Peyer's patch (tissue), 4 donors: ENCODE results near the gene BDH2.

Experiments used
- CTCF ChIP-seq, 6 experiments: fragments of 450-650 bp in 4 of 6; fragments of 200-600 bp in 2 of 6; sonication (generic) in 1 of 6; IDR thresholded peaks; one replicate each; pipeline ENCODE4 v1.5.1; 2017 to 2019; ENCODE audit warnings: antibody characterized with exemption in 6 of 6, mild to moderate bottlenecking in 3 of 6, moderate library complexity in 1 of 6
- POLR2A ChIP-seq, 2 donors: fragments of 450-650 bp; IDR thresholded peaks; one replicate each; pipeline ENCODE4 v1.5.1; 2017; ENCODE audit warnings: antibody characterized with exemption in 2 of 2, mild to moderate bottlenecking in 2 of 2, moderate library complexity in 2 of 2

GRCh38 chr4:103118166-103118565 is 18.5 kb upstream of the BDH2 start:
- TF ChIP-seq CTCF (IDR thresholded peaks at IDR 0.05) (no peak), POLR2A (IDR thresholded peaks at IDR 0.05) (no peak)
